SKM-1 (cell line): ENCODE measurements around the gene PCDHA10.
"Not testable (repeated sequence)": the region's sequence is repeated elsewhere in the genome, so short reads cannot be mapped to it uniquely, and the experiment has no call there.

Experiments
- DNase-seq: peaks from one replicate; lab custom pipeline; 2025; ENCODE audit not compliant: unreplicated experiment; lab: John Stamatoyannopoulos, UW

The PCDHA10 gene, protein sequence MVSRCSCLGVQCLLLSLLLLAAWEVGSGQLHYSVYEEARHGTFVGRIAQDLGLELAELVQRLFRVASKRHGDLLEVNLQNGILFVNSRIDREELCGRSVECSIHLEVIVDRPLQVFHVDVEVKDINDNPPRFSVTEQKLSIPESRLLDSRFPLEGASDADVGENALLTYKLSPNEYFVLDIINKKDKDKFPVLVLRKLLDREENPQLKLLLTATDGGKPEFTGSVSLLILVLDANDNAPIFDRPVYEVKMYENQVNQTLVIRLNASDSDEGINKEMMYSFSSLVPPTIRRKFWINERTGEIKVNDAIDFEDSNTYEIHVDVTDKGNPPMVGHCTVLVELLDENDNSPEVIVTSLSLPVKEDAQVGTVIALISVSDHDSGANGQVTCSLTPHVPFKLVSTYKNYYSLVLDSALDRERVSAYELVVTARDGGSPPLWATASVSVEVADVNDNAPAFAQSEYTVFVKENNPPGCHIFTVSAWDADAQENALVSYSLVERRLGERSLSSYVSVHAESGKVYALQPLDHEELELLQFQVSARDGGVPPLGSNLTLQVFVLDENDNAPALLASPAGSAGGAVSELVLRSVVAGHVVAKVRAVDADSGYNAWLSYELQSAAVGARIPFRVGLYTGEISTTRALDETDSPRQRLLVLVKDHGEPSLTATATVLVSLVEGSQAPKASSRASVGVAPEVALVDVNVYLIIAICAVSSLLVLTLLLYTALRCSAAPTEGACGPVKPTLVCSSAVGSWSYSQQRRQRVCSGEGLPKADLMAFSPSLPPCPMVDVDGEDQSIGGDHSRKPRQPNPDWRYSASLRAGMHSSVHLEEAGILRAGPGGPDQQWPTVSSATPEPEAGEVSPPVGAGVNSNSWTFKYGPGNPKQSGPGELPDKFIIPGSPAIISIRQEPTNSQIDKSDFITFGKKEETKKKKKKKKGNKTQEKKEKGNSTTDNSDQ

DNA sequence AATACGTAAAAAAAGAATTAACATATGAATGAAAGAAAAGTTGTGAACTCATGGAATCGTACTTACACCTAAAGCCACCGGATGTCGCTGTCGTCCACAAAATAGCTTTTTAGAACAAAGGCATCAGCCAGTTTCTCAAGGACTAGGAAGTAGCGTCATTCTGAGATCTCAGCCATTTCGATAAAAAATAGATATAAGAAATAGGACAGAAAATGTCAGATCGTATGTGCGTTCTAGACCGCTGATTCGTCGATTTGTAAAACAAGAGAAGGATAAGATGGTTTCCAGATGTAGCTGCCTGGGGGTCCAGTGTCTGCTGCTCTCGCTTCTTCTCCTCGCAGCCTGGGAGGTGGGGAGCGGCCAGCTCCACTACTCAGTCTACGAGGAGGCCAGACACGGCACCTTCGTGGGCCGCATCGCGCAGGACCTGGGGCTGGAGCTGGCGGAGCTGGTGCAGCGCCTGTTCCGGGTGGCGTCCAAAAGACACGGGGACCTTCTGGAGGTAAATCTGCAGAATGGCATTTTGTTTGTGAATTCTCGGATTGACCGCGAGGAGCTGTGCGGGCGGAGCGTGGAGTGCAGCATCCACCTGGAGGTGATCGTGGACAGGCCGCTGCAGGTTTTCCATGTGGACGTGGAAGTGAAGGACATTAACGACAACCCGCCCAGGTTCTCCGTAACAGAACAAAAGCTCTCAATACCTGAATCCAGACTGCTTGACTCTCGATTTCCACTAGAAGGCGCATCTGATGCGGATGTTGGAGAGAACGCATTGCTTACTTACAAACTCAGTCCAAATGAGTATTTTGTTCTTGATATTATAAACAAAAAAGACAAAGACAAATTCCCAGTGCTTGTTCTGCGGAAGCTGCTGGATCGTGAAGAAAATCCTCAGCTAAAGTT lies at the start of gene PCDHA10:
PCDHA10 (plus strand) TSS at position 126 of the 903 bp plus-strand sequence; CDS start at position 278, 152 bp downstream.
- no peak for DNase-seq

DNA sequence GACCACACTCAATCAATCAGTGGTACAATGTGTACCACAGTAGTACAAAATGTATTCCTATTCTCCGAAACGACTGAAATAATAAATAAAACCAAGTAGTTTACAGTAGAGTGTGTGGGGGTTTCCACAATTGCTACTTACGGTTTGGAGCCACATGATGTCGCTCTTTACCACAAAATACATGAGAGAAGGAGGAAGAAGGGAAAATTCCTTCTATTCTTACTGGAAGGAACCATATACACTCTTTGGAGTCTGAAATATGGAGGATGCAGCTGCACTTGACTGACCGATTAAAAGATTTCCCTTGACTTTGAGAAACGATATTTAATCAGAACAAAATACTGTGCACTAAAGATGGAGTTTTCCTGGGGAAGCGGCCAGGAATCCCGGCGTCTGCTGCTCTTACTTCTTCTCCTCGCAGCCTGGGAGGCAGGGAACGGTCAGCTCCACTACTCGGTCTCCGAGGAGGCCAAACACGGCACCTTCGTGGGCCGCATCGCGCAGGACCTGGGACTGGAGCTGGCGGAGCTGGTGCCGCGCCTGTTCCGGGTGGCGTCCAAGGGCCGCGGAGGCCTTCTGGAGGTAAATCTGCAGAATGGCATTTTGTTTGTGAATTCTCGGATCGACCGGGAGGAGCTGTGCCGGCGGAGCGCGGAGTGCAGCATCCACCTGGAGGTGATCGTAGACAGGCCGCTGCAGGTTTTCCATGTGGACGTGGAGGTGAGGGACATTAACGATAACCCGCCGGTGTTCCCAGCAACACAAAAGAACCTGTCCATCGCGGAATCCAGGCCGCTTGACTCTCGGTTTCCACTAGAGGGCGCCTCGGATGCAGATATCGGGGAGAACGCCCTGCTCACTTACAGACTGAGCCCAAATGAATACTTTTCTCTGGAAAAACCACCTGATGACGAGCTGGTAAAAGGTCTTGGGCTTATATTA lies 48.6 kb upstream of the PCDHA10 start, which contains the start of gene PCDHA4:
PCDHA4 (plus strand) TSS at position 235 of the 942 bp plus-strand sequence.
- no peak for DNase-seq

DNA sequence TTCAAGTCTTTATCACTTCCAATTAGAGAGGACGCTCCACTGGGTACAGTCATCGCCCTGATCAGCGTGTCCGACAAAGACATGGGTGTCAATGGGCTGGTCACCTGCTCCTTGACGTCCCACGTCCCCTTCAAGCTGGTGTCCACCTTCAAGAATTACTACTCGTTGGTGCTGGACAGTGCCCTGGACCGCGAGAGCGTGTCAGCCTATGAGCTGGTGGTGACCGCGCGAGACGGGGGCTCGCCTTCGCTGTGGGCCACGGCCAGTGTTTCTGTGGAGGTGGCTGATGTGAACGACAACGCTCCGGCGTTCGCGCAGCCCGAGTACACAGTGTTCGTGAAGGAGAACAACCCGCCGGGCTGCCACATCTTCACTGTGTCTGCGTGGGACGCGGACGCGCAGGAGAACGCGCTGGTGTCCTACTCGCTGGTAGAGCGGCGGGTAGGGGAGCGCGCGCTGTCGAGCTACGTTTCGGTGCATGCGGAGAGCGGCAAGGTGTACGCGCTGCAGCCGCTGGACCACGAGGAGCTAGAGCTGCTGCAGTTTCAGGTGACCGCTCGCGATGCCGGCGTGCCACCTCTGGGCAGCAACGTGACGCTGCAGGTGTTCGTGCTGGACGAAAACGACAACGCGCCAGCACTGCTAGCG lies 47.3 kb upstream of the PCDHA10 start:
- DNase-seq, result not testable (repeated sequence)

DNA sequence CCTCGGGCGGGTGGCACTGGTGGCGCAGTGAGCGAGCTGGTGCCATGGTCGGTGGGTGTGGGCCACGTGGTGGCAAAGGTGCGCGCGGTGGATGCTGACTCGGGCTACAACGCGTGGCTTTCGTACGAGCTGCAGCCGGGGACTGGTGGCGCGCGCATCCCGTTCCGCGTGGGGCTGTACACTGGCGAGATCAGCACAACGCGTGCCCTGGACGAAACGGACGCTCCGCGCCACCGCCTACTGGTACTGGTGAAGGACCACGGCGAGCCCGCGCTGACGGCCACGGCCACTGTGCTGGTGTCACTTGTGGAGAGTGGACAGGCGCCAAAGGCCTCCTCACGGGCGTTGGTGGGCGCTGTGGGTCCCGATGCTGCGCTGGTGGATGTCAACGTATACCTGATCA lies 46.8 kb upstream of the PCDHA10 start:
- no peak for DNase-seq

DNA sequence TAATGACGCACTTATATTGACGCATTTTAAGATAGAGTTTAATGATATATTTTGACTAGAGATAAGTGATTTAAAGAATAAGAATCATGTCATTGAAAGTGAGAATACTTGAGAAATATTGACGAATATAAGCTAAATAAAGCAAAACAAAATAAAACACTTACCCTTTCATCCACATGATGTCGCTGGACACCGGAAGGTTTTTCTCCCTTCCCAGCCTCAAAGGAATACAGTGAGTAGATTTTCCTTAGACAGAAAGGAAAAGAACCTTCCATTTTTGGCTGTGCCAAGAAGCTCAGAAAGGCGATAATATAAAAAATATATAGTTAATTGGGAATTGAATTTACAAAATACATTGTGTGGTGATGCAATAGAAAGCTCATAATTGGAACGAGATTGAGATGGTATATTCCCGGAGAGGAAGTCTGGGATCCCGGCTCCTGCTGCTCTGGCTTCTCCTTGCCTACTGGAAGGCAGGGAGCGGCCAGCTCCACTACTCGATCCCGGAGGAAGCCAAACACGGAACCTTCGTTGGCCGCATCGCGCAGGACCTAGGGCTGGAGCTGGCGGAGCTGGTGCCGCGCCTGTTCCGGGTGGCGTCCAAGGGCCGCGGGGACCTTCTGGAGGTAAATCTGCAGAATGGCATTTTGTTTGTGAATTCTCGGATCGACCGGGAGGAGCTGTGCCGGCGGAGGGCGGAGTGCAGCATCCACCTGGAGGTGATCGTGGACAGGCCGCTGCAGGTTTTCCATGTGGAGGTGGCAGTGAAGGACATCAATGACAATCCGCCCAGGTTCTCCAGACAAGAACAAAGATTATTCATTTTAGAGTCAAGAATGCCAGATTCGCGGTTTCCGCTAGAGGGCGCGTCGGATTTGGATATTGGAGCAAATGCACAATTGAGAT lies 34.1 kb upstream of the PCDHA10 start, which contains the start of gene PCDHA5:
PCDHA5 (plus strand) TSS at position 239 of the 906 bp plus-strand sequence.
- no peak for DNase-seq

DNA sequence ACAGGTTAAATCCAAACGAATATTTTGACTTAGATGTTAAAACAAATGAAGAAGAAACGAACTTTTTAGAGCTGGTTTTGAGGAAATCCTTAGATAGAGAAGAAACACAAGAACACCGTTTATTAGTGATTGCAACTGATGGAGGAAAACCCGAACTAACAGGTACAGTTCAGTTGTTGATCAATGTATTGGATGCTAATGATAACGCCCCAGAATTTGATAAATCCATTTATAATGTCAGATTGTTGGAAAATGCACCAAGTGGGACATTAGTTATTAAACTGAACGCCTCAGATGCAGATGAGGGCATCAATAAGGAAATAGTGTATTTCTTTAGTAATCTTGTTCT lies 33.4 kb upstream of the PCDHA10 start:
- DNase-seq, result no peak

DNA sequence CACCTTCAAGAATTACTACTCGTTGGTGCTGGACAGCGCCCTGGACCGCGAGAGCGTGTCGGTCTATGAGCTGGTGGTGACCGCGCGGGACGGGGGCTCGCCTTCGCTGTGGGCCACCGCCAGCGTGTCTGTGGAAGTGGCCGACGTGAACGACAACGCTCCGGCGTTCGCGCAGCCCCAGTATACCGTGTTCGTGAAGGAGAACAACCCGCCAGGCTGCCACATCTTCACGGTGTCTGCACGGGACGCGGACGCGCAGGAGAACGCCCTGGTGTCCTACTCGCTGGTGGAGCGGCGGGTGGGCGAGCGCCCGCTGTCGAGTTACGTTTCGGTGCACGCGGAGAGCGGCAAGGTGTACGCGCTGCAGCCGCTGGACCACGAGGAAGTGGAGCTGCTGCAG lies 32.7 kb upstream of the PCDHA10 start:
- not testable (repeated sequence) for DNase-seq

DNA sequence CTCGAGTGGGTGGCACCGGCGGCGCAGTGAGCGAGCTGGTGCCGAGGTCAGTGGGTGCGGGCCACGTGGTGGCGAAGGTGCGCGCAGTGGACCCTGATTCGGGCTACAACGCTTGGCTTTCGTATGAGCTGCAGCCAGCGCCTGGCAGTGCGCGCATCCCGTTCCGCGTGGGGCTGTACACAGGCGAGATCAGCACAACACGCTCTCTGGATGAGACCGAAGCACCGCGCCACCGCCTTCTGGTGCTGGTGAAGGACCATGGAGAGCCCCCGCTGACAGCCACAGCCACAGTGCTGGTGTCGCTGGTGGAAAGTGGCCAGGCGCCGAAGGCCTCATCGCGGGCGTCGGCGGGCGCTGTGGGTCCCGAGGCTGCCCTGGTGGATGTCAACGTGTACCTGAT lies 32.2 kb upstream of the PCDHA10 start:
- no peak for DNase-seq

DNA sequence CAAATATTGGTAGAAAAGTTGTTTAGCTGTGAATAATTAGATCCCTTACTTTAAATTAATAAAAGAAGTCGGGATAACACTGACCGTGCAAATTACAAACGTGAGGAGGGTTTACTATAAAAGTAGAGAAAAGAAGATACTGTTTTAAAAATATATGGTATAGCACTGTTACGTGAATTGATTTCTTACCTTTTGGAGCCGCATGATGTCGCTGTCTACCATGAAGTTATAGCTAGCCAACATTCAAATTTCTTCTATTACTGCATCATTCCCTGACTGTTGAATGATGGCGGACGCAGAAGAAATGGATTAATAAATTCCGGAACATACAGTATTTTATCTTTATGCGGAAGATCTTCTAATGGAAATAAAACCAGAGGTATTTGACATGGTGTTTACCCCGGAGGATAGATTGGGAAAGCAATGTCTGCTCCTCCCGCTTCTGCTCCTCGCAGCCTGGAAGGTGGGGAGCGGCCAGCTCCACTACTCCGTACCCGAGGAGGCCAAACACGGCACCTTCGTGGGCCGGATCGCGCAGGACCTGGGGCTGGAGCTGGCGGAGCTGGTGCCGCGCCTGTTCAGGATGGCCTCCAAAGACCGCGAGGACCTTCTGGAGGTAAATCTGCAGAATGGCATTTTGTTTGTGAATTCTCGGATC lies 27.9 kb upstream of the PCDHA10 start, which contains the start of gene PCDHA6:
PCDHA6 (plus strand) TSS at position 257 of the 658 bp plus-strand sequence; CDS start at position 389, 132 bp downstream.
- no peak for DNase-seq

DNA sequence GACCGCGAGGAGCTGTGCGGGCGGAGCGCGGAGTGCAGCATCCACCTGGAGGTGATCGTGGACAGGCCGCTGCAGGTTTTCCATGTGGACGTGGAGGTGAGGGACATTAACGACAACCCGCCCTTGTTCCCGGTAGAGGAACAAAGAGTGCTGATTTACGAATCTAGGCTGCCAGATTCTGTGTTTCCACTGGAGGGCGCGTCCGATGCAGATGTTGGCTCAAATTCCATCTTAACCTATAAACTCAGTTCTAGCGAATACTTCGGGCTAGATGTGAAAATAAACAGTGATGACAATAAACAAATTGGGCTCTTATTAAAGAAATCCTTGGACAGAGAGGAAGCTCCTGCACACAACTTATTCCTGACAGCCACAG lies 27.3 kb upstream of the PCDHA10 start:
- no peak for DNase-seq

DNA sequence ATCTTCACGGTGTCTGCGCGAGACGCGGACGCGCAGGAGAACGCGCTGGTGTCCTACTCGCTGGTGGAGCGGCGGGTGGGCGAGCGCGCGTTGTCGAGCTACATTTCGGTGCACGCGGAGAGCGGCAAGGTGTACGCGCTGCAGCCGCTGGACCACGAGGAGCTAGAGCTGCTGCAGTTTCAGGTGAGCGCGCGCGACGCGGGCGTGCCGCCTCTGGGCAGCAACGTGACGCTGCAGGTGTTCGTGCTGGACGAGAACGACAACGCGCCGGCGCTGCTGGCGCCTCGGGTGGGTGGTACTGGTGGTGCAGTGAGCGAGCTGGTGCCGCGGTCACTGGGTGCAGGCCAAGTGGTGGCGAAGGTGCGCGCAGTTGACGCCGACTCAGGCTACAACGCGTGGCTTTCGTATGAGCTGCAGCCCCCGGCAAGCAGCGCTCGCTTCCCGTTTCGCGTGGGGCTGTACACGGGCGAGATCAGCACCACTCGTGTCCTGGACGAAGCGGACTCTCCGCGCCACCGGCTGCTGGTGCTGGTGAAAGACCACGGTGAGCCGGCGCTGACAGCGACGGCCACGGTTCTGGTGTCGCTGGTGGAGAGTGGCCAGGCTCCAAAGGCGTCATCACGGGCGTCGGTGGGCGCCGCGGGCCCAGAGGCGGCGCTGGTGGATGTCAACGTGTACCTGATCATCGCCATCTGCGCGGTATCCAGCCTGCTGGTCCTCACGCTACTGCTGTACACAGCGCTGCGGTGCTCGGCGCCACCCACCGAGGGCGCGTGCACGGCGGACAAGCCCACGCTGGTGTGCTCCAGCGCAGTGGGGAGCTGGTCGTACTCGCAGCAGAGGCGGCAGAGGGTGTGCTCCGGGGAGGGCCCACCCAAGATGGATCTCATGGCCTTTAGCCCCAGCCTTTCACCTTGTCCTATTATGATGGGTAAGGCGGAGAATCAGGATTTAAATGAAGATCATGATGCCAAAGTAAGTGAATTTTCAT lies 25.9 kb upstream of the PCDHA10 start:
- DNase-seq, result not testable (repeated sequence)

DNA sequence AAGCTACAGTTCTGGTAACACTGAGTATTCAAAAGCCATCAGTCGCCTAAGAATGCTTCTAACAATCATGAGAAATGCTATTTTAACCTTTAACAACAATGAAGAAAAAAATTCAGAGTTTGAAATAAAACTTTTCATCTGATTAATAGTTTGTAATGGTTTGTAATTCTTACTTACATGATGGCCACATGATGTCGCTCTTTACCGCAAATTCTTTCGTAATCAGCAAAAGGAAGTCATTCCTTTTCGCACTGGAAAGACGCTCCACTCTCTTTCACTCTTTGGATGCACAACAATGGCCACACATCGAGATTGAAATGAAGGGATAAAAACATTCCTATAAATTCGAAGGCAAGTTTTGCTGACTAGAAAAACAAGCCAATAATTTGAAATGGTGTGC lies 21.7 kb upstream of the PCDHA10 start, which contains the start of gene PCDHA7:
PCDHA7 (plus strand) TSS at position 277 of the 400 bp plus-strand sequence; CDS start at position 392, 115 bp downstream.
- no peak for DNase-seq

DNA sequence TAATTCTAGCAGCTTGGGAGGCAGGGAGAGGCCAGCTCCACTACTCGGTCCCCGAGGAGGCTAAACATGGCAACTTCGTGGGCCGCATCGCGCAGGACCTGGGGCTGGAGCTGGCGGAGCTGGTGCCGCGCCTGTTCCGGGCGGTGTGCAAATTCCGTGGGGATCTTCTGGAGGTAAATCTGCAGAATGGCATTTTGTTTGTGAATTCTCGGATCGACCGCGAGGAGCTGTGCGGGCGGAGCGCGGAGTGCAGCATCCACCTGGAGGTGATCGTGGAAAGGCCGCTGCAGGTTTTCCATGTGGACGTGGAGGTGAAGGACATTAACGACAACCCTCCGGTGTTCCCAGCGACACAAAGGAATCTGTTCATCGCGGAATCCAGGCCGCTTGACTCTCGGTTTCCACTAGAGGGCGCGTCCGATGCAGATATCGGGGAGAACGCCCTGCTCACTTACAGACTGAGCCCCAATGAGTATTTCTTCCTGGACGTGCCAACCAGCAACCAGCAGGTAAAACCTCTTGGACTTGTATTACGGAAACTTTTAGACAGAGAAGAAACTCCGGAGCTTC lies 21.2 kb upstream of the PCDHA10 start:
- DNase-seq, result not testable (repeated sequence)

DNA sequence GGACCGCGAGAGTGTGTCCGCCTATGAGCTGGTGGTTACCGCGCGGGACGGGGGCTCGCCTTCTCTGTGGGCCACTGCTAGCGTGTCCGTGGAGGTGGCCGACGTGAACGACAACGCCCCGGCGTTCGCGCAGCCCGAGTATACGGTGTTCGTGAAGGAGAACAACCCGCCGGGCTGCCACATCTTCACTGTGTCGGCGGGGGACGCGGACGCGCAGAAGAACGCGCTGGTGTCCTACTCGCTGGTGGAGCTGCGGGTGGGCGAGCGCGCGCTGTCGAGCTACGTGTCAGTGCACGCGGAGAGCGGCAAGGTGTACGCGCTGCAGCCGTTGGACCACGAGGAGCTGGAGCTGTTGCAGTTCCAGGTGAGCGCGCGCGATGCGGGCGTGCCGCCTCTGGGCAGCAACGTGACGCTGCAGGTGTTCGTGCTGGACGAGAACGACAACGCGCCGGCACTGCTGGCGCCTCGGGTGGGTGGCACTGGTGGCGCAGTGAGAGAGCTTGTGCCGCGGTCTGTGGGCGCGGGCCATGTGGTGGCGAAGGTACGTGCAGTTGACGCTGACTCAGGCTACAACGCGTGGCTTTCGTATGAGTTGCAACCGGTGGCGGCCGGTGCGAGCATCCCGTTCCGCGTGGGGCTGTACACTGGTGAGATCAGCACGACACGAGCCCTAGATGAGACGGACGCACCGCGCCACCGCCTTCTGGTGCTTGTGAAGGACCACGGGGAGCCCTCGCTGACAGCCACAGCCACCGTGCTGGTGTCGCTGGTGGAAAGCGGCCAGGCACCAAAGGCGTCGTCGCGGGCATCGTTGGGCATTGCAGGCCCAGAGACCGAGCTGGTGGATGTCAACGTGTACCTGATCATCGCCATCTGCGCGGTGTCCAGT lies 19.8 kb upstream of the PCDHA10 start:
- DNase-seq, result no peak
